HCT116 (cell line): ENCODE data around the gene PRKX. TPM values are rescaled to one million over a fixed set of nuclear protein-coding genes. Genes with fewer than 3 reads are reported as not detected.
"Not testable (repeated sequence)": the region's sequence is repeated elsewhere in the genome, so short reads cannot be mapped to it uniquely, and the experiment has no call there.

ENCODE experiments used
- ATAC-seq: fragments of 200-7000 bp; cut with Tn5 transposase; 2 replicates; pipeline ENCODE4 v1.9.1; 2020; ENCODE audit warnings: mild to moderate bottlenecking, moderate library complexity
- BruUV-seq: library from RNA; stranded (reverse); fragments of 400-500 nt; replicated peaks from 2 replicates; lab custom pipeline; 2021; lab: Mats Ljungman, UMichigan
- CTCF ChIA-PET: fragments of 300-600 bp; sonication (Branson Sonifier 250); formaldehyde crosslinking; loops from one replicate; lab custom pipeline; 2021; ENCODE audit warnings: antibody characterized with exemption; lab: Charles Lee
- POLR2A ChIA-PET: fragments of 300-600, 350-600 bp; sonication (Branson Sonifier 250); formaldehyde crosslinking; loops from one replicate; lab custom pipeline; 2021; ENCODE audit warnings: antibody characterized with exemption; lab: Charles Lee
- RAD21 ChIA-PET, 2 experiments: fragments of 300-600 bp; sonication (Branson Sonifier 250); formaldehyde crosslinking; loops; one replicate each; lab custom pipeline; 2023; ENCODE audit warnings: low total read pairs in 2 of 2; ENCODE audit not compliant: uncharacterized antibody in 2 of 2, unreplicated experiment in 2 of 2, low non-redundant PET in 1 of 2; lab: Charles Lee
- DNase-seq: peaks from one replicate; pipeline ENCODE4 v3.0.0-alpha.2; 2010; ENCODE audit warnings: low read depth, low spot score
- H2AFZ ChIP-seq: fragments of 200-600 bp; shearing (Covaris generic), sonication (generic); 2 replicates; pipeline ENCODE4 v1.6.1; 2017; ENCODE audit warnings: low read depth, mixed run types, mixed read lengths, antibody characterized with exemption, low read length; ENCODE audit not compliant: poor library complexity, severe bottlenecking
- H3K27ac ChIP-seq: 2 replicates; pipeline ENCODE4 v1.5.1; 2012; ENCODE audit warnings: low read depth, low read length
- H3K27me3 ChIP-seq: fragments of 200-600 bp; sonication (generic); 2 replicates; pipeline ENCODE4 v1.6.1; 2016; ENCODE audit warnings: mixed run types, low read length, mixed read lengths; ENCODE audit not compliant: insufficient read depth
- H3K36me3 ChIP-seq, 2 experiments: fragments of 200-500 bp in 1 of 2; fragments of 200-600 bp in 1 of 2; sonication (Bioruptor generic) in 1 of 2; sonication (generic) in 1 of 2; 2 replicates each; pipeline versions ENCODE4 v1.5.1 to v1.6.1; 2014 to 2016; ENCODE audit warnings: low read length in 2 of 2, inconsistent platforms in 1 of 2, mixed read lengths in 1 of 2, mixed run types in 1 of 2; ENCODE audit not compliant: insufficient read depth in 2 of 2, control insufficient read depth in 1 of 2
- H3K4me1 ChIP-seq, 2 experiments: fragments of 200-600 bp in 1 of 2; sonication (generic) in 1 of 2; 2 replicates each; pipeline versions ENCODE4 v1.5.1 to v1.6.1; 2012 to 2017; ENCODE audit warnings: low read length in 2 of 2, inconsistent platforms in 1 of 2, mild to moderate bottlenecking in 1 of 2, mixed read lengths in 1 of 2, mixed run types in 1 of 2, moderate library complexity in 1 of 2; ENCODE audit not compliant: insufficient read depth in 2 of 2, control insufficient read depth in 1 of 2
- H3K4me2 ChIP-seq: fragments of 200-600 bp; sonication (generic); 2 replicates; pipeline ENCODE4 v1.6.1; 2017; ENCODE audit warnings: mixed run types, low read length, mixed read lengths
- H3K4me3 ChIP-seq, 2 experiments: fragments of 200-600 bp in 1 of 2; sonication (generic) in 1 of 2; replicated peaks in 1 of 2; 2 replicates each; pipeline ENCODE4 v1.5.1; 2011 to 2016; ENCODE audit warnings: low read length in 2 of 2, control low read depth in 1 of 2, low read depth in 1 of 2, mild to moderate bottlenecking in 1 of 2, mixed read lengths in 1 of 2, mixed run types in 1 of 2
- H3K79me2 ChIP-seq: fragments of 200-600 bp; sonication (generic); 2 replicates; pipeline ENCODE4 v1.6.1; 2017; ENCODE audit warnings: mild to moderate bottlenecking, mixed run types, low read length, moderate library complexity, mixed read lengths; ENCODE audit not compliant: insufficient read depth
- H3K9ac ChIP-seq: fragments of 200-600 bp; sonication (generic); 2 replicates; pipeline ENCODE4 v1.6.1; 2016; ENCODE audit warnings: low read length, mixed read lengths
- H3K9me2 ChIP-seq: fragments of 200-600 bp; sonication (generic), shearing (Covaris generic); 2 replicates; pipeline ENCODE4 v1.6.1; 2017; ENCODE audit warnings: mixed run types, mild to moderate bottlenecking, moderate library complexity; ENCODE audit not compliant: insufficient read depth
- H3K9me3 ChIP-seq, 2 experiments: fragments of 200-500 bp in 1 of 2; fragments of 200-600 bp in 1 of 2; sonication (Bioruptor generic) in 1 of 2; sonication (generic) in 1 of 2; 2 replicates each; pipeline ENCODE4 v1.6.1; 2014 to 2017; ENCODE audit warnings: low read length in 2 of 2, mixed read lengths in 2 of 2, inconsistent platforms in 1 of 2, low read depth in 1 of 2, mild to moderate bottlenecking in 1 of 2, mixed run types in 1 of 2, moderate library complexity in 1 of 2; ENCODE audit not compliant: control insufficient read depth in 1 of 2, insufficient read depth in 1 of 2
- H4K20me1 ChIP-seq: fragments of 200-600 bp; sonication (generic), shearing (Covaris generic); 2 replicates; pipeline ENCODE4 v1.6.1; 2017; ENCODE audit warnings: mixed run types, mild to moderate bottlenecking, moderate library complexity; ENCODE audit not compliant: insufficient read depth
- ELF1 ChIP-seq: IDR thresholded peaks from 2 replicates; pipeline ENCODE4 v1.6.1; 2012; ENCODE audit warnings: low read depth, borderline replicate concordance
- EZH2phosphoT487 ChIP-seq: fragments of 200-600 bp; IDR thresholded peaks from 2 replicates; pipeline ENCODE4 v1.6.1; 2018; ENCODE audit warnings: antibody characterized with exemption, borderline replicate concordance
- FOSL1 ChIP-seq: IDR thresholded peaks from 2 replicates; pipeline ENCODE4 v1.6.1; 2012; ENCODE audit warnings: low read depth
- JUND ChIP-seq: IDR thresholded peaks from 2 replicates; pipeline ENCODE4 v1.6.1; 2012
- POLR2A ChIP-seq: IDR thresholded peaks from 2 replicates; pipeline ENCODE4 v1.7.0; 2011; ENCODE audit warnings: borderline replicate concordance; ENCODE audit not compliant: insufficient read depth, insufficient read length; ENCODE audit errors: extremely low read depth
- POLR2AphosphoS5 ChIP-seq: IDR thresholded peaks from 2 replicates; pipeline ENCODE4 v1.6.1; 2011; ENCODE audit warnings: mild to moderate bottlenecking, low read depth, low read length, moderate library complexity
- RAD21 ChIP-seq: IDR thresholded peaks from 2 replicates; pipeline ENCODE4 v1.6.1; 2012; ENCODE audit warnings: low read depth, mild to moderate bottlenecking
- SIN3A ChIP-seq: IDR thresholded peaks from 2 replicates; pipeline ENCODE4 v1.6.1; 2012; ENCODE audit warnings: low read depth
- TCF7L2 ChIP-seq: IDR thresholded peaks from 2 replicates; pipeline ENCODE4 v1.7.0; 2011; ENCODE audit warnings: borderline replicate concordance, inconsistent platforms; ENCODE audit not compliant: insufficient read depth, insufficient read length; ENCODE audit errors: extremely low read depth
- ZNF274 ChIP-seq: fragments of 200-500 bp; sonication (Bioruptor generic); IDR thresholded peaks from 2 replicates; pipeline ENCODE4 v1.6.1; 2014; ENCODE audit warnings: mild to moderate bottlenecking, low read depth, low read length, inconsistent platforms
- intact Hi-C: fragments of 100-400 bp; cut with micrococcal nuclease; formaldehyde crosslinking; loops from 2 replicates; pipeline ENCODE4 v1.10.0; 2022
- total RNA-seq: library from RNA; stranded (reverse); gene quantifications from one replicate; pipeline ENCODE4 v1.2.1, GENCODE V29; 2021; ENCODE audit not compliant: unreplicated experiment
- TF ChIP-seq, protein P1 (sequence below): IDR thresholded peaks from 2 replicates; pipeline ENCODE4 v1.6.1; 2011; ENCODE audit warnings: mild to moderate bottlenecking, low read length, moderate library complexity; ENCODE audit not compliant: insufficient replicate concordance; ENCODE audit errors: extremely low read depth
- TF ChIP-seq, protein P2 (sequence below): IDR thresholded peaks from 2 replicates; pipeline ENCODE4 v1.6.1; 2012
- TF ChIP-seq, protein P3 (sequence below): IDR thresholded peaks from 2 replicates; pipeline ENCODE4 v1.6.1; 2012
- TF ChIP-seq, protein P4 (sequence below): IDR thresholded peaks from 2 replicates; pipeline ENCODE4 v1.6.1; 2012; ENCODE audit warnings: low read depth

PRKX gene
- total RNA-seq, 1 experiment from 2014 or later = 26.7 TPM

DNA sequence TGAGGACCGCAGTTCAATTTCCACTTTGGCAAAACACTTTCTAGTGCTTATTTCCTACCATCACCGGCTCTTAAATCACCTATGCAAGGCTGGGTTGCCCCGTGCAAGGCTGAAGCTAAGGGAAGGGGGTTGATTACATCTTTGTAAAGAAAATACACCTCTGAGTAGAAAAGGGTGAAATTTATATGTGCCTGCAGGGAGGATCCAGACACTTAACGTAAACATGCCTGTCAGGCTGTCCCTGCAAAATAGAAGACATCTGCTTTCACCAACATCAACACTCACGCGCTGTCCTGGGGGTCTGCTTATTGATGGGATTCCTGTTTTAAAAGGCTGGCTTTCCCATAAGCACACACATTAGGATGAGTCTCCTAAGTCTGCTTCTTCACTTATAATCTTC is 92.0 kb downstream of the PRKX start (continued):
- TF ChIP-seq JUND = no peak
- TF ChIP-seq, protein P1, sequence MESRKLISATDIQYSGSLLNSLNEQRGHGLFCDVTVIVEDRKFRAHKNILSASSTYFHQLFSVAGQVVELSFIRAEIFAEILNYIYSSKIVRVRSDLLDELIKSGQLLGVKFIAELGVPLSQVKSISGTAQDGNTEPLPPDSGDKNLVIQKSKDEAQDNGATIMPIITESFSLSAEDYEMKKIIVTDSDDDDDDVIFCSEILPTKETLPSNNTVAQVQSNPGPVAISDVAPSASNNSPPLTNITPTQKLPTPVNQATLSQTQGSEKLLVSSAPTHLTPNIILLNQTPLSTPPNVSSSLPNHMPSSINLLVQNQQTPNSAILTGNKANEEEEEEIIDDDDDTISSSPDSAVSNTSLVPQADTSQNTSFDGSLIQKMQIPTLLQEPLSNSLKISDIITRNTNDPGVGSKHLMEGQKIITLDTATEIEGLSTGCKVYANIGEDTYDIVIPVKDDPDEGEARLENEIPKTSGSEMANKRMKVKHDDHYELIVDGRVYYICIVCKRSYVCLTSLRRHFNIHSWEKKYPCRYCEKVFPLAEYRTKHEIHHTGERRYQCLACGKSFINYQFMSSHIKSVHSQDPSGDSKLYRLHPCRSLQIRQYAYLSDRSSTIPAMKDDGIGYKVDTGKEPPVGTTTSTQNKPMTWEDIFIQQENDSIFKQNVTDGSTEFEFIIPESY = no peak
- TF ChIP-seq RAD21 = no peak
- no peak for TF ChIP-seq ZNF274

DNA sequence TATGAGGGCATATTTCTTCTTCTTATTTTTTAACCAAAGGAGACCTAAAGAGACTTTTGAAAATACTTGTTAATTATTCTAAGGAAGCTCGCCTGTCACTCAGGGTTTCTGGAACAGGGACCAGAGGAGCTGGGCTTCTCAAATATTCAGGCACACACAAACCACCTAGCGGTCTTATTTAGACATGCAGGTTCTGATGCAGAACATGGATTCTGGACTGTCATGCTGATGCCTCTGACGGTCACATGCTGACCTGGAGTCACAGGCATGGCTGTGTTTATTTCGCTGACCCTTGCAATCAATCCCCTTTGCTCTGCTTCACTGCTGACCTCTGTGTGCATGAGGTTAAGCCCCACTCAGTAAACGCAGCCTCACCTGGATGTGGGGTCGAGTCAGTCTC is 101.7 kb downstream of the PRKX start:
- H3K27ac ChIP-seq, H2AFZ ChIP-seq, H3K79me2 ChIP-seq, DNase-seq, H3K4me2 ChIP-seq, ATAC-seq, H3K4me1 ChIP-seq, H3K9me3 ChIP-seq, H3K9ac ChIP-seq, H4K20me1 ChIP-seq, H3K9me2 ChIP-seq, H3K27me3 ChIP-seq, H3K36me3 ChIP-seq, POLR2A ChIA-PET, RAD21 ChIA-PET, BruUV-seq, intact Hi-C loops, H3K4me3 ChIP-seq, CTCF ChIA-PET: not testable (repeated sequence)

DNA sequence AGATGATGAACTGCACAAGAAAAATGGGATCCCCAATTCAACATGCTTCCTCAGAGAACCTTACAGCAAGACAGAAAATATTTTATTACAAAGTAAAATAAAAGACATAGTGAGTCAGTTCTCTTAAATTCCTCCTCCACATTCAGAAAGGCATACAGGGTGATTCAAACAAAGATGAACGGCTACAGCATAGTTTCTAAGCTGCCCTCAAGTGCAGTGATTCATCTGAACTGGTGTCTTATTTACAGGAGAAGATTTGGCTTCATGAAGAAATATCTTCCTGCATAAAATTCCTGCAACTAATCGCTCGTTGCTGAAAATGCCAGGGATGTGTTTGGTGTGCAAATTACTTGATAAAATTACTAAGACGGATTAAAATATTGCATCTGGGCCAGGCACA is 103.6 kb downstream of the PRKX start:
- H3K79me2 ChIP-seq = no peaks in the 10 kb centered on the region
- no peaks in the 10 kb centered on the region for H3K27me3 ChIP-seq
- RAD21 ChIA-PET = no interaction called here
- no peaks in the 10 kb centered on the region for H3K4me1 ChIP-seq
- CTCF ChIA-PET = no interaction called here
- DNase-seq = no peak
- H3K9me3 ChIP-seq = no peaks in the 10 kb centered on the region
- intact Hi-C loops = no loop called here
- POLR2A ChIA-PET = no interaction called here
- no peaks in the 10 kb centered on the region for H4K20me1 ChIP-seq
- H3K27ac ChIP-seq = no peak overlapping the region
- no peak overlapping the region for H3K4me2 ChIP-seq
- no peak for ATAC-seq
- H3K9me2 ChIP-seq = no peaks in the 10 kb centered on the region
- no peaks in the 10 kb centered on the region for H3K36me3 ChIP-seq
- no TSS peak for BruUV-seq
- H3K9ac ChIP-seq = no peak overlapping the region
- H2AFZ ChIP-seq = no peak overlapping the region
- no peak overlapping the region for H3K4me3 ChIP-seq
- TF ChIP-seq, protein P2, sequence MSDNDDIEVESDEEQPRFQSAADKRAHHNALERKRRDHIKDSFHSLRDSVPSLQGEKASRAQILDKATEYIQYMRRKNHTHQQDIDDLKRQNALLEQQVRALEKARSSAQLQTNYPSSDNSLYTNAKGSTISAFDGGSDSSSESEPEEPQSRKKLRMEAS = no peak
- TF ChIP-seq POLR2AphosphoS5 (no peak), SIN3A (no peak), ELF1 (no peak), EZH2phosphoT487 (no peak), RAD21 (no peak), TCF7L2 (no peak), FOSL1 (no peak), POLR2A (no peak)
- TF ChIP-seq, protein P3, sequence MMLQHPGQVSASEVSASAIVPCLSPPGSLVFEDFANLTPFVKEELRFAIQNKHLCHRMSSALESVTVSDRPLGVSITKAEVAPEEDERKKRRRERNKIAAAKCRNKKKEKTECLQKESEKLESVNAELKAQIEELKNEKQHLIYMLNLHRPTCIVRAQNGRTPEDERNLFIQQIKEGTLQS = no peak
- TF ChIP-seq, protein P4, sequence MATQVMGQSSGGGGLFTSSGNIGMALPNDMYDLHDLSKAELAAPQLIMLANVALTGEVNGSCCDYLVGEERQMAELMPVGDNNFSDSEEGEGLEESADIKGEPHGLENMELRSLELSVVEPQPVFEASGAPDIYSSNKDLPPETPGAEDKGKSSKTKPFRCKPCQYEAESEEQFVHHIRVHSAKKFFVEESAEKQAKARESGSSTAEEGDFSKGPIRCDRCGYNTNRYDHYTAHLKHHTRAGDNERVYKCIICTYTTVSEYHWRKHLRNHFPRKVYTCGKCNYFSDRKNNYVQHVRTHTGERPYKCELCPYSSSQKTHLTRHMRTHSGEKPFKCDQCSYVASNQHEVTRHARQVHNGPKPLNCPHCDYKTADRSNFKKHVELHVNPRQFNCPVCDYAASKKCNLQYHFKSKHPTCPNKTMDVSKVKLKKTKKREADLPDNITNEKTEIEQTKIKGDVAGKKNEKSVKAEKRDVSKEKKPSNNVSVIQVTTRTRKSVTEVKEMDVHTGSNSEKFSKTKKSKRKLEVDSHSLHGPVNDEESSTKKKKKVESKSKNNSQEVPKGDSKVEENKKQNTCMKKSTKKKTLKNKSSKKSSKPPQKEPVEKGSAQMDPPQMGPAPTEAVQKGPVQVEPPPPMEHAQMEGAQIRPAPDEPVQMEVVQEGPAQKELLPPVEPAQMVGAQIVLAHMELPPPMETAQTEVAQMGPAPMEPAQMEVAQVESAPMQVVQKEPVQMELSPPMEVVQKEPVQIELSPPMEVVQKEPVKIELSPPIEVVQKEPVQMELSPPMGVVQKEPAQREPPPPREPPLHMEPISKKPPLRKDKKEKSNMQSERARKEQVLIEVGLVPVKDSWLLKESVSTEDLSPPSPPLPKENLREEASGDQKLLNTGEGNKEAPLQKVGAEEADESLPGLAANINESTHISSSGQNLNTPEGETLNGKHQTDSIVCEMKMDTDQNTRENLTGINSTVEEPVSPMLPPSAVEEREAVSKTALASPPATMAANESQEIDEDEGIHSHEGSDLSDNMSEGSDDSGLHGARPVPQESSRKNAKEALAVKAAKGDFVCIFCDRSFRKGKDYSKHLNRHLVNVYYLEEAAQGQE = no peak
